Left cardiac atrium (tissue), 4 donors: ENCODE measurements around the gene PTPN1. TPM values are rescaled to one million over a fixed set of nuclear protein-coding genes. Genes with fewer than 3 reads are reported as not detected.
A peak's percentile ranks its signal among the peaks of the same experiment; 100 is the strongest.
"Not testable (repeated sequence)": the region's sequence is repeated elsewhere in the genome, so short reads cannot be mapped to it uniquely, and the experiment has no call there.

Experiments used
- ATAC-seq, 2 donors: fragments of 200-7000 bp; cut with Tn5 transposase; one replicate each; pipeline ENCODE4 v1.9.1; 2020; ENCODE audit warnings: mild to moderate bottlenecking in 2 of 2, moderate library complexity in 2 of 2
- DNase-seq: peaks from one replicate; pipeline ENCODE4 v3.0.0-alpha.2; 2020
- intact Hi-C, 2 donors: fragments of 100-400 bp; cut with DNase I; formaldehyde crosslinking; loops; one replicate each; pipeline versions ENCODE4 v1.14.1 to v1.15.1; 2022 to 2023
- total RNA-seq, 2 donors: library from RNA; stranded (reverse); fragmentation: NEBNext Ultra II Directional; extraction: Animal tissue kit (Norgen Biotek cat#: 25700); gene quantifications; one replicate each; pipeline ENCODE4 v1.2.1, GENCODE V29; 2021
- donor health status: DM: no; HTN: yes; CAD: no.
- donor health status: DM: no; HTN: yes; CAD: no; lungs with severe emphysema.
- donor health status: DM: yes; HTN: yes; CAD: no.
- donor health status: Dilated cardiomyopathy.

The PTPN1 gene
- total RNA-seq, 2 donors from 2014 or later = 22.8 to 40.4 TPM

GRCh38 chr20:50591233-50591852, 81.2 kb downstream of the PTPN1 start:
- ATAC-seq = no peak

GRCh38 chr20:50592282-50593004, 82.3 kb downstream of the PTPN1 start:
- ATAC-seq (peak; percentile 79 to 81), DNase-seq (peak; percentile 77)
- intact Hi-C loops = no loop called here

More at GRCh38 chr20:50591233-50591852, 81.2 kb downstream of the PTPN1 start:
- no peak for DNase-seq
- intact Hi-C loops = no loop called here

GRCh38 chr20:50593005-50593335, 82.8 kb downstream of the PTPN1 start:
- intact Hi-C loops = no loop called here
- no peak for DNase-seq

GRCh38 chr20:50594231-50594590, 84.0 kb downstream of the PTPN1 start:
- intact Hi-C loops = no loop called here
- ATAC-seq = no peak
- DNase-seq = no peak

More at GRCh38 chr20:50593005-50593335, 82.8 kb downstream of the PTPN1 start:
- no peak for ATAC-seq

- intact Hi-C loops = no loop called here
- ATAC-seq (no peak), DNase-seq (no peak)
These were observed 84.6 kb downstream of the PTPN1 start for GRCh38 chr20:50594591-50595432.

- DNase-seq (no peak), ATAC-seq (no peak)
- intact Hi-C loops = no loop called here
These were observed 85.3 kb downstream of the PTPN1 start for GRCh38 chr20:50595433-50595895.

- intact Hi-C loops = no loop called here
- DNase-seq = no peak
- ATAC-seq = no peak
These were observed 86.0 kb downstream of the PTPN1 start for GRCh38 chr20:50595988-50596693.

- ATAC-seq = no peak
- no peak for DNase-seq
- intact Hi-C loops = no loop called here
These were observed 86.5 kb downstream of the PTPN1 start for GRCh38 chr20:50596694-50597021.

GRCh38 chr20:50597406-50597969, 87.3 kb downstream of the PTPN1 start:
- DNase-seq (no peak), ATAC-seq (no peak)
- intact Hi-C loops = no loop called here

- ATAC-seq (no peak), DNase-seq (no peak)
- intact Hi-C loops = no loop called here
These were observed 87.9 kb downstream of the PTPN1 start for GRCh38 chr20:50598074-50598473.

GRCh38 chr20:50598768-50599167, 88.6 kb downstream of the PTPN1 start:
- ATAC-seq, intact Hi-C loops, DNase-seq: not testable (repeated sequence)

GRCh38 chr20:50600281-50600895, 90.2 kb downstream of the PTPN1 start:
- intact Hi-C loops = no loop called here
- no peak for DNase-seq
- ATAC-seq = no peak

GRCh38 chr20:50601511-50602431, 91.6 kb downstream of the PTPN1 start:
- intact Hi-C loops = no loop called here
- ATAC-seq (no peak), DNase-seq (no peak)

- ATAC-seq (no peak), DNase-seq (no peak)
- intact Hi-C loops = no loop called here
These were observed 92.4 kb downstream of the PTPN1 start for GRCh38 chr20:50602432-50603088.

GRCh38 chr20:50604451-50604850, 94.3 kb downstream of the PTPN1 start:
- intact Hi-C loops = no loop called here
- ATAC-seq = no peak
- DNase-seq = no peak

GRCh38 chr20:50605136-50605535, 95.0 kb downstream of the PTPN1 start:
- DNase-seq = no peak
- intact Hi-C loops = no loop called here
- no peak for ATAC-seq

GRCh38 chr20:50607436-50607835, 97.3 kb downstream of the PTPN1 start:
- DNase-seq = no peak
- intact Hi-C loops = no loop called here

More at GRCh38 chr20:50607436-50607835, 97.3 kb downstream of the PTPN1 start:
- no peak for ATAC-seq
